Stimulated activated CD4-positive, alpha-beta T cell treated with anti-CD3 and anti-CD28 coated beads, Interleukin-15, amount 100 ng/mL, for 48 hours (primary cell): Measurements from ENCODE around the gene GAREM1.
"Not testable (repeated sequence)": the region's sequence is repeated elsewhere in the genome, so short reads cannot be mapped to it uniquely, and the experiment has no call there.

ENCODE experiments used
- DNase-seq, 2 donors: peaks; one replicate each; pipeline ENCODE4 v3.0.0-alpha.2; 2020; ENCODE audit warnings: low read depth in 2 of 2

The GAREM1 gene

GRCh38 chr18:32368991-32369390 is 101.7 kb downstream of the GAREM1 start:
- DNase-seq: no peak

- no peak for DNase-seq
Observed at GRCh38 chr18:32368170-32368569, 102.5 kb downstream of the GAREM1 start.

- DNase-seq: no peak
Observed at GRCh38 chr18:32366586-32367538, 103.8 kb downstream of the GAREM1 start.

- no peak for DNase-seq
Observed at GRCh38 chr18:32362484-32362883, 108.2 kb downstream of the GAREM1 start.

- DNase-seq: no peak
Observed at GRCh38 chr18:32360682-32361345, 109.9 kb downstream of the GAREM1 start.

- DNase-seq: no peak
Observed at GRCh38 chr18:32358529-32358928, 112.2 kb downstream of the GAREM1 start.

- no peak for DNase-seq
Observed at GRCh38 chr18:32358075-32358474, 112.6 kb downstream of the GAREM1 start.

- DNase-seq: no peak
Observed at GRCh38 chr18:32355896-32356295, 114.8 kb downstream of the GAREM1 start.

GRCh38 chr18:32354518-32354917 is 116.2 kb downstream of the GAREM1 start:
- DNase-seq: no peak

- DNase-seq: no peak
Observed at GRCh38 chr18:32353257-32353656, 117.4 kb downstream of the GAREM1 start.

- DNase-seq: no peak
Observed at GRCh38 chr18:32351032-32351431, 119.7 kb downstream of the GAREM1 start.

- no peak for DNase-seq
Observed at GRCh38 chr18:32349728-32350395, 120.8 kb downstream of the GAREM1 start.

GRCh38 chr18:32346671-32347070 is 124.0 kb downstream of the GAREM1 start:
- no peak for DNase-seq

- DNase-seq: no peak
Observed at GRCh38 chr18:32343634-32344033, 127.0 kb downstream of the GAREM1 start.

- not testable (repeated sequence) for DNase-seq
Observed at GRCh38 chr18:32341112-32341511, 129.6 kb downstream of the GAREM1 start.

GRCh38 chr18:32339045-32339444 is 131.6 kb downstream of the GAREM1 start:
- DNase-seq: no peak

- DNase-seq: no peak
Observed at GRCh38 chr18:32337821-32338220, 132.9 kb downstream of the GAREM1 start.

- DNase-seq: no peak
Observed at GRCh38 chr18:32337347-32337746, 133.3 kb downstream of the GAREM1 start.

- no peak for DNase-seq
Observed at GRCh38 chr18:32335228-32335627, 135.5 kb downstream of the GAREM1 start.

GRCh38 chr18:32333781-32334180 is 136.9 kb downstream of the GAREM1 start:
- no peak for DNase-seq

GRCh38 chr18:32332708-32333107 is 138.0 kb downstream of the GAREM1 start:
- DNase-seq: no peak

GRCh38 chr18:32328974-32329373 is 141.7 kb downstream of the GAREM1 start:
- no peak for DNase-seq
